NCI-H524 treated with DMSO at 0.1 percent for 48 hours (cell line): Measurements from ENCODE around the gene SGSH.

Experiments
- DNase-seq: peaks from one replicate; lab custom pipeline; 2025; lab: John Stamatoyannopoulos, UW

Gene SGSH

DNA sequence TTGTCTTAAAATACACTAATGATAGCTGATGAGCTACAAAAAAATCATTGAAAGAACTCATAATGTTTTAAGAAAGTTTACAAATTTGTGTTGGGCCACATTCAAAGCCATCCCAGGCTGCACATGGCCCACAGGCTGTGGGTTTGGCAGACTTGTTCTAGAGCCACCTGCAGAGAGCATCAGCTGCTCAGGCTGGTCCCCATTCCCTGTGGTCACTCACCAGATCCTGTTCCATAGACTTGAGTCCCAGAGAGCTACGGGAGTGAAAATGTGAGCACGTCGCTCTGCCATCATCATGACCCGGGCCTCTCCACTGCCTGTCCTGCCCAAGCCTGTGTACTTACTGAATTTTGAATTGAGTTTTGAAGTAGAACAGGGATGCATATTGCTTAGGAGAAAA lies 7.0 kb upstream of the SGSH start:
- DNase-seq, result no peak

GRCh38 chr17:80225230-80225629 lies 5.1 kb upstream of the SGSH start:
- no peak for DNase-seq

GRCh38 chr17:80224683-80225082 lies 4.5 kb upstream of the SGSH start:
- DNase-seq, result no peak

DNA sequence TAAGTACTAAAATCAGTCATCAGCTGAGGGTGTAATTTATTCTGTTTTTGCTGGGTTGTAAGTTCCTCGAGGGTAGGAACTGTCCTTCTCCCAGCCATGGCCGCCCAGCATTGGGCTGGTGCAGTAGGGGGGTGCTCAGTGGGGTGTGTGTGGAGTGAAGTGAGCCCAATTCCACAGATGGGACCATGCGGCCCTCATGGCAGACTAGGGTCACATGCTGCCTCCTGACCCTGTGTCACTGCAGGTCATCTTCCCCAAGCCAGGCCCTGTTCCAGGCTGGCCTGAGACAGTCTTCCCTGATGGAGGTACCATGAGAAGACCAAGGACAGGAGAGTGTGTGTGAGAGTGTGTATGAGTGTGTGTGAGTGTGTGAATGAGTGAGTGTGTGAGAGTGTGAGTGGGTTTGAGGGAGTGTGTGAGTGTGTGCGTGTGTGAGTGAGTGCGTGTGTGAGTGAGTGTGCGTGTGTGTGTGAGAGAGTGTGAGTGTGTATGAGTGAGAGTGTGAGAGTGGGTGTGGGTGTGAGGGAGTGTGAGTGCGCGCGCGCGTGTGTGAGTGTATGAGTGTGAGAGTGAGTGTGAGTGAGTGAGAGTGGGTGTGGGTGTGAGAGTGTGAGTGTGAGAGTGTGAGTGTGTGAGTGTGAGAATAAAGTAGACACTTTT lies 3.8 kb upstream of the SGSH start:
- no peak for DNase-seq

GRCh38 chr17:80223142-80223815 lies 3.1 kb upstream of the SGSH start:
- DNase-seq, result no peak

DNA sequence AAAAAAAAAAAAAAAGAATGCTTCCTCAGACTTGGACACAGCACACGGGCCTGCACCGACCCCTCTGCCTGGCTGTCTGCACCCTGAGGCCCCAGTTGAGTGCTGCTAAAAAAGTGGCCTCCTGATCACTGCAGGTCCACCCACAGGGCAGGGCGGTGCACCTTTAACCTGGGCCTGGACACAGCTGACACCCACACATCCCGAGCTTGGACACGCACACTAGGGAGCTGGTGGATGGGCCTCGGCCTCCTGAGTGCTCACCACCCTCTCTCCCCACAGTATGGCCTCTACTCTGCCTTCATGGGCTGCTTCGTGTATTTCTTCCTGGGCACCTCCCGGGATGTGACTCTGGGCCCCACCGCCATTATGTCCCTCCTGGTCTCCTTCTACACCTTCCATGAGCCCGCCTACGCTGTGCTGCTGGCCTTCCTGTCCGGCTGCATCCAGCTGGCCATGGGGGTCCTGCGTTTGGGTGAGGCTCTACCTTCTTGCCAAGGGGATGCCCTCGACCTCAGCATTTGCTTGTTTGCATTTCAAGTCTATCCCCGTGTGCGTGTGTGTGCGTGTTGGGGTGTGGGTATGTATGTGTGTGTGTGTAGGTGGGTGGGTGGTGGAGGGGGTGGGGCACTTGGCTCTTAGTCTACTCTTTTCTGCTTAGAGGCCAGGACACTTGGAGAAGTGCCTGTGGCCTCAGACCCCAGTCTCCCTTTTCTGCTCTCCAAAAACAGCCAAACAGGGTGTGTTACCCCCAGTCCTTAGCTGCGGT lies 2.4 kb upstream of the SGSH start:
- no peak for DNase-seq

DNA sequence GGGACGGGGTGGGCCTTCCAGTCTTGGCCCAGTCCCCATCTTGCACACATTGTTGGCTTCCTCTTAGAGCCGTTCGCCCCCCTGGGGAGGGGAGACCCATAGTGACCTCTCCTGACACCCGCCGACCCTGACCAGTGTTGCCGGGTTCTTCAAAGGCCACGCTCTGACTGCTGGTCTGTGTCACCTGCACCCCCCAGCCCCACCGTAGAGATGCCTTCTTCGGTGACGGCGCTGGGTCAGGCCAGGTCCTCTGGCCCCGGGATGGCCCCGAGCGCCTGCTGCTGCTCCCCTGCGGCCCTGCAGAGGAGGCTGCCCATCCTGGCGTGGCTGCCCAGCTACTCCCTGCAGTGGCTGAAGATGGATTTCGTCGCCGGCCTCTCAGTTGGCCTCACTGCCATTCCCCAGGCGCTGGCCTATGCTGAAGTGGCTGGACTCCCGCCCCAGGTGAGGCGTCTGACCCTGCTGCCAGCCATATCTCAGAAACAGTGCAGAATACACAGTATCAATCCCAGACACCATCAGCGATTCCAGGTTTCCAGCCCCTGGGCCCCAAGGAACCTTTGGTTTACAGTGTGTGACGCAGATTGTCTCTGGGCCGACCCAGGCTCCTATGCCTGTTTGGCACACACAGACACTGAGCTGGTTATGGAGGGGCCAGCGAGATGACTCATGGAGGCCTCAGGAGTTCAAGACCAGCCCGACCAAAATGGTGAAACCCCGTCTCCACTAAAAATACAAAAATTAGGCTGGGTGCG lies 1.4 kb upstream of the SGSH start:
- no peak for DNase-seq

- no peak for DNase-seq
These were observed 643 bp upstream of the SGSH start for GRCh38 chr17:80220736-80221215.

DNA sequence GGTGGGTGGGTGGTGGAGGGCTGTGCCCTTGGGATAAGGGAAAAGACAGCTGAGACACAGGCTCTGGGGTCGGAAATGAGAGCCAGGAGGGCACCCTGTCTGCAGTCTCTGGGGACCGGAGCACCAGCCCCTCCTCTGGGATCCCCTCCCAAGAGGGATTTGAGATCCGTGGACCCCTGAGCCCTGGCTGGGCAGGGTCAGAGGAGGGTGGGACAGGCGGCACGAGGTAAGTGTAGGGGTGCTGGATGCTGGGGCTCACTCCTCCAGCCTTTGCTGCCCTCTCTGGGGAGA lies 425 bp downstream of the SGSH start:
- no peak for DNase-seq

- no peak for DNase-seq
These were observed 945 bp downstream of the SGSH start for GRCh38 chr17:80219013-80219762.

- DNase-seq, result no peak
These were observed 1.7 kb downstream of the SGSH start for GRCh38 chr17:80218391-80218790.

- no peak for DNase-seq
These were observed 2.3 kb downstream of the SGSH start for GRCh38 chr17:80217703-80218362.

DNA sequence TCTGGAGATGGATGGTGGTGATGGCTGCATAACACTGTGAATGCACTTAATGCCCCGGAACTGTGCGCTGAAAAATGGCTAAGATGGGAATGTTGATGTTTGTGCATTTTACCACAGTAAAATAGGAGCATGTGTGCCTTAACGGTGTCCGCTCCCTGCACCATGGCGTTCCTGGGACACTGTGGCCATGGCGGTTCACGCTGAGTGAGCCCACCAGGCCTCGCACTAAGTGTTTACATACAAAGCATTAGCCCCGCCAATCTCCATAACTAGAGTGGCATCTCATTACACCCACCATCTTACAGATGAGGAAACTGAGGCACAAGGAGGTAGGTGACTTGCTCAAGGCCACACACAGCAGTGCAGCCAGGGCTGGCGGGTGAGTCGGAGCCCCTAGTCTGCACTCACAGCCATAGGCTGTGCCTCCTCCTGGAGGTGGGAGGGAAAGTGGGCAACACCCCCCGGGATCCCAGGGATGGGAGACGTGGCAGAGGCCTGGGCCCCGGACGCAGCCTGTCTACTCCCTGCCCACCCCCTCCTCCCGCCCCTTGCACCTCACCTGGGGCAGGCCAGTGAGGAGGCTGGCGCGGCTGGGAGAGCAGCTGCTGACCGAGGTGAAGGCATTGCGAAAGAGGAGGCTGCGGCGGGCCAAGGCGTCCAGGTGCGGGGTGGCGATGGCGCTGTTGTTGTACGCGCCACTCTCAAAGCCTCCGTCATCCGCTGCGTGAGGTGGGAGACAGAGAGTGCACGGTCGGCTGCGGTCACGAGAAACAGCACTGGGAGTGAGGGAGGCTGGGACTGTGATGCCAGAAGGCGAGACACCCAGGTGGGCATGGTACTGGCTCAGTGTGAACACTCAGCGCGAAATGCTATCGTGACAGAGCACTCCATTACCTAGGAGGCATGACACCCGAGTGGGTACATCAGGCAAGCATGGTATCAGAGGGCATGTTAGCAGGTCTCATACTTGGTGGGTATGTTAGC lies 3.4 kb downstream of the SGSH start:
- DNase-seq, result no peak

DNA sequence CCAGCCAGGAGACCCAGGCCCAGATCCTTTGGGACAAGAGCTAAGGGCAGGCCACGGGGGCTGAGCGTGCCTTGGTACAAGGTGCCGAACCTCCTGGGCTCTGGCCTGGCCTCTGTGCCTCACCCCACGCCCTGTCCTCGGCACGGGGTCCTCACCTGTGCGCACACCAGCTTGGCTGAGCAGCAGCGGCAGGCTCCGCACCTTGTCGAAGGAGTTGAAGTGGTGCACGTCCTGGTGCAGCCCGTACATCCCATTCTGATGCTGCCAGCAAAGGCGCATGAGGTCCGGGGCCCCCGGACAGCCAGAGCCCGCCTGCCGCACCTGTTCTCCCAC lies 5.3 kb downstream of the SGSH start:
- DNase-seq, result no peak

GRCh38 chr17:80214012-80214877 lies 5.9 kb downstream of the SGSH start:
- DNase-seq, result no peak

- DNase-seq, result no peak
These were observed 6.5 kb downstream of the SGSH start for GRCh38 chr17:80213643-80213975.

DNA sequence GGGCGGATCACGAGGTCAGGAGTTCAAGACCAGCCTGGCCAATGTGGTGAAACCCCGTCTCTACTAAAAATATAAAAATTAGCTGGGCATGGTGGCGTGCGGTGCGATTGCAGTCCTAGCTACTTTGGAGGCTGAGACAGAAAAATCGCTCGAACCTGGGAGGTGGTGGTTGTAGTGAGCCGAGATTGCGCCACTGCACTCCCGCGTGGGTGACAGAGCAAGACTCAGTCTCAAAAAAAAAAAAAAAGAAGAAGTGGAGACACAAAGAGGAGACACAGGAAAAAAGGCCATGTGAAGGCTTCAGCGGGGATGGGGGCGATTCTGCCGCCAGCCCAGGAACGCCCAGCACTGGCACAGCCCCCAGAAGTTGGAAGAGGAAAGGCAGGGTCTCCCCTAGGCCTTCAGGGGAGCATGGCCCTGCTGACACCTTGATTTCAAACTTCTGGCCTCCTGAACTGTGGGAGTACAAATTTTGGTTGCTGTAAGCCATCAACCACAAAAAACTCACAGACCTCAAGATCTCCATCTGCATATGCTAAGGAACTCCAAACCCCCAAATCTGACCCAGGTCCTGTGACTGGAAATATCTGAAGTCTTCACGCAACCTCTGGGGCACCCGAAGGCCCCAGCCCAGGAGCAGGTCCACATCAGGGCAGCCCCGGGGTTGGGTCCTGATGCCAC lies 7.0 kb downstream of the SGSH start:
- DNase-seq, result no peak

GRCh38 chr17:80212511-80212910 lies 7.6 kb downstream of the SGSH start:
- DNase-seq, result no peak

- no peak for DNase-seq
These were observed 8.0 kb downstream of the SGSH start for GRCh38 chr17:80212109-80212508.
